Right kidney (tissue), 9 donors: ENCODE results near the gene DNAJB6.
A peak's percentile ranks its signal among the peaks of the same experiment; 100 is the strongest.

Experiments
- DNase-seq: peaks from one replicate; pipeline ENCODE4 v3.0.0-alpha.2; 2016
- long read RNA-seq, 8 donors: transcript quantifications; one replicate each; lab custom pipeline, GENCODE V29; 2026

The DNAJB6 gene
- long read RNA-seq, donor 1, full-length matches to known transcripts, result 45 of 50 reads
- long read RNA-seq, donor 1, partial matches to known transcripts, result 5 of 50 reads
- long read RNA-seq, donor 1, other reads (novel, unspliced or antisense), result 0 of 50 reads
- long read RNA-seq, donor 2, full-length matches to known transcripts, result 28 of 45 reads
- long read RNA-seq, donor 2, partial matches to known transcripts, result 17 of 45 reads
- long read RNA-seq, donor 2, other reads (novel, unspliced or antisense), result 0 of 45 reads
- long read RNA-seq, donor 3, full-length matches to known transcripts, result 16 of 16 reads
- long read RNA-seq, donor 3, partial matches to known transcripts, result 0 of 16 reads
- long read RNA-seq, donor 3, other reads (novel, unspliced or antisense), result 0 of 16 reads
- long read RNA-seq, donor 4, full-length matches to known transcripts, result 45 of 45 reads
- long read RNA-seq, donor 4, partial matches to known transcripts, result 0 of 45 reads
- long read RNA-seq, donor 4, other reads (novel, unspliced or antisense), result 0 of 45 reads
- long read RNA-seq, donor 5, full-length matches to known transcripts, result 61 of 85 reads
- long read RNA-seq, donor 5, partial matches to known transcripts, result 24 of 85 reads
- long read RNA-seq, donor 5, other reads (novel, unspliced or antisense), result 0 of 85 reads
- long read RNA-seq, donor 6, full-length matches to known transcripts, result 41 of 73 reads
- long read RNA-seq, donor 6, partial matches to known transcripts, result 32 of 73 reads
- long read RNA-seq, donor 6, other reads (novel, unspliced or antisense), result 0 of 73 reads
- long read RNA-seq, donor 7, full-length matches to known transcripts, result 48 of 48 reads
- long read RNA-seq, donor 7, partial matches to known transcripts, result 0 of 48 reads
- long read RNA-seq, donor 7, other reads (novel, unspliced or antisense), result 0 of 48 reads
- long read RNA-seq, donor 8, transcript DNAJB6-201 (10 exons, 2,527 nt), result minor isoform, 16 of 86 reads
- long read RNA-seq, donor 8, transcript DNAJB6-204 (8 exons, 1,609 nt), result major isoform, 36 of 86 reads
- long read RNA-seq, donor 8, partial matches to known transcripts, result 32 of 86 reads
- long read RNA-seq, donor 8, other reads (novel, unspliced or antisense), result 0 of 86 reads

DNA sequence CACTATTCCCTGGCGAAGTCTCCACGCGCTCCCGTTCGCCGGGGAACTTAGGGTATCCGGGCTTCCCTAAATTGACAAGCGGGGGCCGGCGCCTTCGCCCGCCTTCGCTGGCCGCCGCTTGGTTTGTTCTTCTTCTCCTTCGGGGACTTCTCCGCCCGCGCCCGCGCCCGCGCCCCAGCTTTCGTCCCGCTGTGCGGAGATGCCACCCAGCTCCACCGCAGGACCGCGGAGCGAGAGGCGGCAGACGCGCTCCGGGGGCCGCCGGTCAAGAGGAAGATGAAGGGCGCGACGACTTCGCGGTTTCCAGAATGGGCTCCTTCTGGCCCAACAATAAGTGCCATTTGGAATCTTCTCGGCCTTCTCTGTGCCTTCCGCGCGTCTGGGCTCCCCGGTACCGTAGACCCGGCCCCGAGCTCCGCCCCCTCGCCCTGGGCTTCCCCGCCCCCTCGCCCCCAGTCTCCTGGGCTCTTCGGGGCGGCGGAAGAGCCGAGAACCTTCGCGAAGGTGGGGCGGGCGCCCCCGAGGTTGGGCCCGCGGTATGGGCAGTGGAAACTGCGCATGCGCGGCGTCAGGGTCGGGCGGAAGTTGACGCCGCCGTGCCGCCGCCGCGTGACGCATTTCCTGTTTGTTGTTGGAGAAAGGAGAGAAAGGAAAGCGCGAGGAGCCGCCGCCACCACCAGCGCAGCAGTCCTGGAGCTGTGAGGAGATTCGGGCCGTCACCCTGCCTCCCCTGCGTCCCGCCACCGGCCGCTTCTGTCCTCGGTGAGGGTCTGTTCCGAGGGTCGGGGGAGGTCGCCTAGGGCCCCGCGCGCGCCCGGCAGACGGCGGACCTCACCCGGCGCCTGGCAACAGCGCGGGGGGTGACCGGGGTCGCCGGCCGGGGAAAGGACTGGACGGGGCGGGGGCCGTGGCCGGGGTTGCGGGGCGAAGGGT is at the start of gene DNAJB6:
TSS of gene DNAJB6 (plus strand) at position 622 of the 933 bp plus-strand sequence. CDS start 21,569 bp downstream, outside the sequence.
- DNase-seq, result peak; percentile 97

DNA sequence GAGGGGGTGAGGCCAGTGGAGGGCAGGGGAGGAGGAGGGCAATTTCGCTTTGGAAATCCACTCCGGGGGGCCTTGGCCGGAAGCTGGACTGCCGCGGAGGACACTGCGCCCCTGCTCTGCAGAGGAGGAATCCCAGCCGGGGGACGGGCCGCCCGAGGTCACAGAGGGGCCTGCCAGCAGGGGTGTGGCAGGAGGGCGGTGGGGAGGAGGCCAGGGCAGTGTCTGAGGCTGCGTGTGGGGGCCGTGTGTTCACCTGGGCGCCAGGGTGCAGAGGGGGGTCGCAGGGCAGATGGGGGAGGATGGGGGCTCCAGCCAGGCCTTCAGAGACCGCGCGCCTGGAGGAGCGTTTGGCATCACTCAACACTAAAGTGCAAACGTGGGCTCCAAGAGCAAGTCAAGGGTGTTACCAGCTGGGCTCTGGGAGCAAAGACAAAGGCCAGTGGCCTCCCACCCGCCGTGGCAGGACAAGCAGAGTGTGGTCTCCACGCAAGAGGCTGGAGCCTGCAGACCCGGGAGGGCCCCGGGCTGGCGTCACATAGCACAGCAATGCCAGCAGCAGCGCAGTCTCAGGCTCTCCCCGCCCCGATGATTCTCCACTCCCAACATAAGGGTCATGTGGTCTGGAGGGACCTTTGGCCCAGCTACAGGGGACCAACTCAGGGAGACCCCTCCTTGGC is 45.3 kb upstream of the DNAJB6 start:
- no peak for DNase-seq

DNA sequence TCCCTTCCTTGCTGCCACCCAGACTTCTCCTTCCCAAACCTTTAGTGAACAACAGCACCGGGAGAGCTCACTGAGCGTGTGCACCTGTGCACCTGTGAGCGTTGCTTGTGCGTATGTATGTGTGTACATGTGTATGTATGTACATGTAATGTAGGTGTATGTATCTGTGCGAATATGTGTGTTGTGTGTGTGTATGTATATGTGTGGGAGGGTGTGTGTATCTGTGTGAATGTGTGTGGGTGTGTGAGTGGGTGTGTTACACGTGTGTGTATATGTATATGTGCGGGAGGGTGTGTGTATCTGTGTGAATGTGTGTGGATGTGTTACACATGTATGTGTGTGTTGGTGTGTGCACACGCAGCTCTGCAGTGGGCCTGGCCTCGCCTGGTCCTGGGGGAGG is 44.5 kb upstream of the DNAJB6 start:
- no peak for DNase-seq

DNA sequence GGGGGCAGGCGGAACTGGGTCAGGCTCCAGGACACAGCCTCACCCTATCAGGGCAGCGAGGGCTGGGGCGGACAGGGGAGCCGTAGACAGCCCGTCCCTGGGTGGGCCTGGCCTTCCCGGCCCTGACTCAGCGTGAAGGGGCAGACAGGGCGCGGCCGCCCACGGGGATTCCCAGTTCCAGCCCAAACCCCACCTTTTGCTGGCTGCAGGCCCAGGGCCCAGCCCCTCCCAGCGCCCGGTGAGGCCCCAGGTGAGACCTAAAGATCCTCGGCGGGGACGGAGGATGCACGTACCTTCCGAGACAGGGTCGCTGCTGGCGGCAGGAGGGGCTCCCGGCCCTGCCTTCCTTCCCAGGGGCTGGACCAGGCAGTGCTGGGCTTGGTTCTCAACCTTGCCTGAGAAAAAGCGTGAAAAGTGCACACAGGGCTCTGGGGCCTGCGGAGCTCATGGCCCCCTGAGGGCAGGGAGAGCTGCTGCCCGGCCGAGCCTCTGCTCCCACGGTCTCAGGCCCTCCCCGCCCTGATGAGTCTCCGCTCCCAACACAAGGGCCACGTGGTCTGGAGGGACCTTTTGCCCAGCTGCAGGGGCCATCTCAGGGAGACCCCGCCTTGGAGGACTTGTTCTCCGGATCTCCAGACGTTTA is 43.9 kb upstream of the DNAJB6 start:
- no peak for DNase-seq

DNA sequence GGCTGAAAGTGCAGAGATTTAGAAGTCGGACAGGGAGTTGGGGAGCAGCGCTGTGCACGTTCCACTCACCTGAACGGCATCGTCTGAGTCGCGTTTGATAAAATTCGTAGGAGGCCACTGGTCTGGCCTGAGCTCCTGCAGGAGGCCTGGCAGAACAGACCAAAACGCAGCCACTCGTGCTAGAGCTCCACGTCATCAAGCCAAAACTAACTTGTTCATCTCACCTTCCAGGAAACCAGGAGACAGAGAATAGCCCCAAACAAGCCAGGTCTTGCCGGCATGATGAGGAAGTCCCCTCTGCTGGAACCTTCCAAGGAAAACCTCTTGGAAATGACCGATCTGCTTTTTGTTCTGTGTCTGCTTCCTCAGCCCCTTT is 43.4 kb upstream of the DNAJB6 start:
- DNase-seq, result no peak

DNA sequence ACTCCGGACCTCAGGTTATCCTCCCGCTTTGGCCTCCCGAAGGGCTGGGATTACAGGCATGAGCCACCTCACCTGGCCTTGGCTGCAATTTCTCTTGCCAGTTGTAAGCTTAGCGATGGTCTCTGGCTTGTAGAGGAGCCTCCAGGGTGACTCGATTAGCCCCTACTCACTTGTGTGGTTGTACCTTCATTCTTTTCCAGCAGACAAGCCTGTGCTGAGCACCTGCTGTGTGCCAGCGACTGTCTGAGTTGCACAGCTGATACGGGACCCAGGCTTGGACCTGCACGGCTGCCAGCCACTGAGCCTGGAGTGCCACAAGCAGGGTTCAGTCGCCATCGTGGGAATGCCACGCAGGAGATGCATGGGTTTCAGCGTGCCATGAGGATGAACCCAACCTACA is 42.0 kb upstream of the DNAJB6 start:
- no peak for DNase-seq

DNA sequence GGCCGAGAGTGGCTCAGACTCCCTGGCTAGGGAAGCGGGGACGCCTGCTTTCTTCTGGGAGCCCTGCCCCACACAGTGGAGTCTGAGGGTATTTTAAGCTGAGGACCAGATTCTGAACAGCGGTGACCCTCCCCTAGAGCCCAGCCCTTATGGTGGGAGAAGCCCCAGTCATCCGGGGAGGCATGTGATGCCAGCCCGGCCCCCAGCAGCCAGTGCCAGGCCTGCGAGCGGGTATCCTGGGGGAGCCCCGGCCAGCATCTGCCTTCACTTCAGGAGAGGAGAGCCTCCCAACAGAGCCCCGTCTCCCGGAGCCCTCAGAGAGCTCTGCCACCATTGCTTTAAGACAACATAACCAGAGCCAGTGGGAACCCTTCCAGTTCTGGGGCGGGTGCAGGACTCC is 41.5 kb upstream of the DNAJB6 start:
- DNase-seq, result no peak

DNA sequence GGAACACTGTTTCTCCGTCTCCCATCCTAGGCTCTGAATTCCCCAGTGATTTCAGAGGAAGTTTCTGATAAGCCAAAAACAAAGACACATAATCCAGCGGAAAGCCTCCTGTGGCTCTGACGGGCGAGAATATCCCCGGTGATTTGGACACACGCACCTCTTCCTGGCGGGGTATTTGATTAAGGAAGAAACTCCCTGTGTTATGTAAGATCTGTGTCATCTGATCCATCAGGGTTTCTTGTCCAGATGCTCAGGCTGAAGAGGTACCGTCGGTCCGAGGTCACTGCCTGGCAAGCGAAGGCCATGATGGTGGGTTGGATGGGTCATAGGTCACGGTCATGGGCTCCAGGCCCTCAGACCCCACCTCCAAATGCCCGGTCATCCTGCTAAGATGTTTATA is 39.6 kb upstream of the DNAJB6 start:
- DNase-seq, result no peak

DNA sequence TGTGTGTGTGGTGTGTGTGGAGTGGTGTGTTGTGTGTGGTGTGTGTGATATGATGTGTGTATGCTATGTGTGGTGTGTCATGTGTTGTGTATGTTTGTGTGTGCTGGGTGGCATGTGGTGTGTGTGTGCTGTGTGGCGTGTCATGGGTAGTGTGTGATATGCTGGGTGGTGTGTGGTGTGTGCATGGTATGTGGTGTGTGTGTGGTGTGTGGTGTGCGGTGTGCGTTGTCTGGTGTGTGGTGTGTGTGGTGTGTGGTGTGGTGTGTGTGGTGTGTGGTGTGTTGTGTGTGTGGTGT is 37.5 kb upstream of the DNAJB6 start:
- DNase-seq, result no peak

DNA sequence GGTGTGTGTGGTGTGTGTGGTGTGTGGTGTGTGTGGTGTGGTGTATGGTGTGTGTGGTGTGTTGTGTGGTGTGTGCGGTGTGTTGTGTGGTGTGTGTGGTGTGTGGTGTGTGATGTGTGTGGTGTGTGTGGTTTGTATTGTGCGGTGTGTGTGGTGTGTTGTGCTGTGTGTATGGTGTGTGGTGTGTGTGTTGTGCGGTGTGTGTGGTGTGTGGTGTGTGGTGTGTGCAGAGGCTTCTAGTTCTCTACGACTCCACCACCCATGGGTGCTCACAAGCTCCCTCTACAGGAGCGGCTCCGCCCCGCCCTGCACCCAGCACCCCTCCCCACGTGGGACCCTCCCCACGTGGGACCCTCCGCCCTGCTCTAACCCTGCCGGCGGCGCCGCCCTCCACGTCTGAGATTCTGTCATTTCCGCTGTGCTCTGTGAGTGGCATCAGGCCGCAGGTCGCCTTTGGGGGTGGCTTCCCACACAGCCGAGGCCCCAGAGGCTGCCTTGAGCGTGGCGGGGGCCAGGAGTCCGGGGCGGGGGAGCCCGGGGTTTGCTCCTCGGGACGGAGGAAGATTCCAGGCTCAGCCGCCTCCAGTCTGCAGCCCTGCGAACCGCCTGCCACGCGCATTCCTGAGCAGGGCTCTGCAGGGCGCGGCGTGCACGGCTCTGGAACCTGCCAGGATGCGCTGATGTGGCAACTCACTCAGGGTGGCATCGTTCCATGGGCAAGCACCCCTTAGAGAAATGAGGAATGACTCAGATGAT is 37.0 kb upstream of the DNAJB6 start:
- DNase-seq, result no peak

DNA sequence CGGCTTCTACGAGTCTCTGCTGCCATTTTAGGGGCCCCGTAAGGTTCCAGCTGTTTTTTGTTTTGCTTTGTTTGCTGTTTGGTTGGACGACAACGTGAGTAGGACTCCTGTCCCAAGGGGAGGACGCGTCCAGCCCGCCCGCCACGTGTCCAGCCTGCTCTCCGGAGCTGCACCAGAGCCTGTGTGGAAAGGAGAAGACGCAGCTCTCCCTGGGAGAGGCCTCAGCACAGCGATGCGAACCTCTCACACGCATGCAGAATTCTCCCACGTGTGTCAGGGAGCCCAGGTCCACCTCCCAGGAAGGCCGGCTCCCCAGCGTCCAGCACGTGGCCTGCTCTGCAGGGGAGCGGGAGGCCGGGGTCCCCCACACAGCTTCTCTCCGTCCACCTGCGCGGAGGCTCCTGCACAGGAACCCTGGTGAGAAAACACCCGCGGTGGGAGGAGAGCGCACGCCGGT is 36.4 kb upstream of the DNAJB6 start:
- no peak for DNase-seq

DNA sequence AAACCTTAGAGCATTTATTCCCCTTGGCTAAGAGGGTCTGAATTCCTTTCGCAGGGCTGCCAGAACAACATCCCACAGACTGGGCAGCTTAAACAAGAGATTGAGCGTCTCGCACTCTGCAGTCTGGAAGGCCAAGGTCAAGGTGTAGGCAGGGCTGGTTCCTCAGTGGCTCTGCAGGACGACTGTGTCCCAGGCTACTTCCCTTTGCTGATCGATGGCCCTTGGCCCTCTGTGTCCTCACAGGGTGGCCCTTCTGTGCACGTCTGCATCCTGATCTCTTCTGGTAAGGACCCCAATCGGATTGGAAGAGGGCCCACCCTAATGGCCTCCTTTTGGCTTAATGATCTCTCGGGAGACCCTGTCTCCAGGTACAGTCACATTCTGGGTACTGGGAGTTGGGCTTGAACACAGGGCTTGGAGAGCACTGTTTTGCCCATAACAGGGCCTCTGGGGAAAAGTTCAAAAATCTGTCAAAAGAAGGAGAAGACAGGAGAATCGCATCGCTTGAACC is 35.1 kb upstream of the DNAJB6 start:
- DNase-seq, result no peak

DNA sequence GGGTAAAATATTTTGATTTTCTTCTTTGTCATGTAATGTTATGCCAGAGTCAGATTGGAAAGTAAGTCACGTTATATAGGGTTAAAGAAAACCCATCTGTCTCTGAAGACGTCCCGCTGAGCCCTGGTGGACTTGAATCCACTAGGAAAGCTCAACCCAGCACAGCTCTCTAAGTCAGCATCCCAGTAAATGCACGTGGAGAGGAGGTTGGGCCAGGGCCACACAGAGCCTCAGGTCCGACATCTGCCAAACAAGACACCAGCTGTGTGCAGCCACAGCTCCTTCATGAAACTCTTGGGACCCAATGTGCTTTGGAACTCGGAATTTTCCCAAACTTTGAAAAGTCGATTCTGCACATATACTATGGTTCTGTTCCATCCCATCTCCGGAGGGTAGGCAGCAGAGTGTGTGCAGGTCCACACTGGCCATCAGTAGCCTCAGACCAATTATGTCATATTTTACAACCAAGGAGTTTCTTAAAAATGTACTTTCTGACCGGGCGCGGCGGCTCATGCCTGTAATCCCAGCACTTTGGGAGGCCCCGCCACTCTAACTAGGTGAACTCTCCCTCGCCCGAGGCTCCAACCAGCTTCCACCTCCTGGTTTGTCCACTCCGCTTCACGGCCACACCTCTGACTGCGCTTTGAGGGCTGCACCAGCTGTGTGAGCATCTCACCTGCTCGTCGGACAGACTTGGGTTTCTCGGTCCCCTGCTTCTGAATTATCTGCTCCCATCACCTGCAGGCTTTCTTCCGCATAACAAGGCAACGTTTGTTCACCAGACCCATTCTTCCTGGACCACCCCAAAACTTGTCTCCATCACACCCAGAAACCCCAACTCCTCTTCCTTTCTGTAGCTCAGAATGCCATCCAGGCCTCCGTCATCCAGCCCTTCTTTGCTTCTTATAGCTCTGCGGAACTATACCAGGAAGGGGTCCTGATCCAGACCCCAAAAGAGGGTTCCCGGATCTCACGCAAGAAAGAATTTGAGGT is 29.7 kb upstream of the DNAJB6 start:
- DNase-seq, result no peak

DNA sequence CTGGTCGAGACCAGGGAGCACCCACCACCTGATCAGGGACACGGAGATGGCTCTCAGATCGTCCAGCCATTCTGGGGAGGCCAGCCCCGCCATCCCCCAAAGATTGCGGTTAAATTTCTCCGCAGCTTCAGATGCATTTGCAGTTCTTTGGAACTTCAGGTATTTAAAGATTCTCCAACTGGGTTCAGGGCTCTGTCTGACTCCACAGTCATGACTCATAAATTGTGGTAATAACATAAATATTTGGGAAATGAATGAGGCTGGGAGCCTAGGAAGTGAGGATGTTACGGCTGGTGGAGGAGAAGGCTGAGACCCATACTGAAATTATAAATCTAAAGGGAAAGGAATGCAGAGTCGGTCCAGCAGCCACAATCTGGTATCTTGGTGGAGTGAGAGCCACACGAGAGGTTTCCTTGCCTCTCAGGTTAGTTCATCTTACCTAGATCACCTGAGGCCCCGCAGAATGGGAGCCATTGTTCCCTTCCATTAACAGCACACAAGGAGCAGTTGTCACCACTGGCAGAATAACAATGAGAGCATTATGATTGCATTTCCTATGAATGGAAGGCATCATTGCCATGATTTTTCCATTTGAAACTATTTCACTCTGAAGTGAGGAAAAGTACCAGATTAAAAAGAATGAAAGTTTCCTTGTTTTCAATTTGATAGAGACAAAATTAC is 26.7 kb upstream of the DNAJB6 start:
- no peak for DNase-seq

DNA sequence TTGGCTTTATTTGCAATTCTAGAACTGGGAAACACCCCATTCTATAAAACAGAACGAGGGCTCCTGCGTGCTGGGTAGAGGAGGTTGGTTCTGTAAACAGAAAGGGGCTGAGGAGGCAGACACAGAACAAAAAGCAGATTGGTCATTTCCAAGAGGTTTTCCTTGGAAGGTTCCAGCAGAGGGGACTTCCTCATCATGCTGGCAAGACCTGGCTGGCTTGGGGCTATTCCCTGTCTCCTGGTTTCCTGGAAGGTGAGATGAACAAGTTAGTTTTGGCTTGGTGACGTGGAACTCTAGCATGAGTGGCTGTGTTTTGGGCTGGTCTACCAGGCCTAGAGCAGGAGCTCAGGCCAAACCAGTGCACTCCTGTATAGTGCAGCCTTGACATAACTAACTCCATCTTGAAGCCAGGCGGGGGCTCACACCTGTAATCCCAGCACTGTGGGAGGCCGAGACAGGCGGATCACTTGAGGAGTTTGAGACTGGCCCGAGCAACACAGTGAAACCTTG is 26.1 kb upstream of the DNAJB6 start:
- no peak for DNase-seq

DNA sequence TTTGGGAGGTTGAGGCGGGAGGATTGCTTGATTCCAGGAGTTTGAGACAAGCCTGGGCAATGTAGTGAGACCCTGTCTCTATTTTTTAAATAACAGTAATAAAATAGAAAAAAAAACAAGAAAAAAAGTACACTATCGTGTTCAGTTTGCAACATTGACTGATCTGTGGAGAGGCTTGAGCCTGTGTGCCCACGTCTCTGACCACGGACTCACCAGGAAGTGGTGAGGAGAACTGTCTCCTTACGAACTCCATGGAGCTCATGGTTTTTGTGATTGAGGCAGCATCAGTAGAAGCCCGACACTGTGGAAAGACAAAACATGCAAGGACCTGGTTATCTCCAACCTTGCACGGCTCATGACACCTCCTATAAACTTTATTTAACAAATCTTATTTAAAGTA is 23.9 kb upstream of the DNAJB6 start:
- no peak for DNase-seq

DNA sequence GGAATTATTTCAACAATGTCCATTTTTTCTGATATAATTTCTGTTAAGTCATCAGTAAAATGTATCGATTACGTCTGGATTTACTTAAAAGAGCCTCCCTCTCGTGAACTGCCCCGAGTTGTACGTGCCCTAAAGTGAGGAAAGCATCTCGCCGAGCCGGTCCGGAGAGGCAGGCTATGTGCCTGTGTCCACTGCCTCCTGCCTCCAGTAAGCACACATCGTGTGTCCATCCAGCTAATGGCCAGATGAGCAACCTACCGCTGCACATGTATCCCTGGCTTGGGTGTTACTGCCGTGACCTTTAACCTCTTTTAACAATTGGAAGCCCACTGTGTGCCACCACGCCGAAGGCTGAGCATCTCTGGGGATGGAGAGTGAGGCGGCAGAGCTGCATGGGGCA is 23.2 kb upstream of the DNAJB6 start:
- no peak for DNase-seq
